ENCODE data around the gene TMEM59L. TPM values are rescaled to one million over a fixed set of nuclear protein-coding genes. Genes with fewer than 3 reads are reported as not detected.

The TMEM59L gene
- total RNA-seq, 4 donors from 2014 or later, result 0.46 to 0.63 (median 0.52) TPM; not detected in 1

- no peak overlapping the region for H3K4me3 ChIP-seq (ENCODE audit: low read depth, poor library complexity, severe bottlenecking)
- WGBS, 2 donors, result 27 to 35% methylated on average over 21 to 29 of the region's 32 CpGs
- intact Hi-C loops (cut with DNase I; ENCODE audit: low total_unique reads), result no loop called here
- TF ChIP-seq CTCF (IDR thresholded peaks at IDR 0.05), result no peak
- TF ChIP-seq POLR2A (IDR thresholded peaks at IDR 0.05), result no peak
- DNase-seq (ENCODE audit: low spot score in 2 of 2), result peak in 1 of 2 donors; percentile 83
These were observed 9.3 kb upstream of the TMEM59L start for GRCh38 chr19:18603255-18603957.

GRCh38 chr19:18603958-18604819 is 8.5 kb upstream of the TMEM59L start:
- no peak overlapping the region for H3K4me3 ChIP-seq (ENCODE audit: low read depth, poor library complexity, severe bottlenecking)
- DNase-seq (ENCODE audit: low spot score in 2 of 2), result no peak
- 44 to 45% methylated on average over 22 to 24 of the region's 26 CpGs for WGBS, 2 donors
- intact Hi-C loops (cut with DNase I; ENCODE audit: low total_unique reads), result no loop called here
- TF ChIP-seq POLR2A (IDR thresholded peaks at IDR 0.05) (no peak), CTCF (IDR thresholded peaks at IDR 0.05) (no peak)

GRCh38 chr19:18604820-18605159 is 7.9 kb upstream of the TMEM59L start:
- H3K4me3 ChIP-seq (ENCODE audit: low read depth, poor library complexity, severe bottlenecking), result no peak overlapping the region
- intact Hi-C loops (cut with DNase I; ENCODE audit: low total_unique reads), result no loop called here
- 49 to 54% methylated on average over 10 of the region's 10 CpGs for WGBS, 2 donors
- no peak for TF ChIP-seq CTCF (IDR thresholded peaks at IDR 0.05)
- TF ChIP-seq POLR2A (IDR thresholded peaks at IDR 0.05), result no peak
- DNase-seq (ENCODE audit: low spot score in 2 of 2), result no peak

GRCh38 chr19:18605196-18605545 is 7.5 kb upstream of the TMEM59L start:
- DNase-seq (ENCODE audit: low spot score in 2 of 2), result no peak
- intact Hi-C loops (cut with DNase I; ENCODE audit: low total_unique reads), result no loop called here
- WGBS, 2 donors, result 27 to 43% methylated on average over 9 to 17 of the region's 17 CpGs
- no peak overlapping the region for H3K4me3 ChIP-seq (ENCODE audit: low read depth, poor library complexity, severe bottlenecking)
- TF ChIP-seq POLR2A (IDR thresholded peaks at IDR 0.05), result no peak
- TF ChIP-seq CTCF (IDR thresholded peaks at IDR 0.05), result no peak

- WGBS, 2 donors, result 1 to 4% methylated on average over 25 to 51 of the region's 65 CpGs
- DNase-seq (ENCODE audit: low spot score in 2 of 2), result no peak
- intact Hi-C loops (cut with DNase I; ENCODE audit: low total_unique reads), result no loop called here
- peak overlapping the region; percentile 11 for H3K4me3 ChIP-seq (ENCODE audit: low read depth, poor library complexity, severe bottlenecking)
- TF ChIP-seq POLR2A (IDR thresholded peaks at IDR 0.05) (no peak), CTCF (IDR thresholded peaks at IDR 0.05) (no peak)
These were observed 7.0 kb upstream of the TMEM59L start for GRCh38 chr19:18605546-18606280.
